Neural cell (in vitro differentiated cells): ENCODE measurements around the gene LAMB2. TPM values are rescaled to one million over a fixed set of nuclear protein-coding genes. Genes with fewer than 3 reads are reported as not detected.

Experiments
- H2AFZ ChIP-seq: fragments of 200-600, 300-800 bp; sonication (generic), shearing (Covaris generic); 2 replicates; pipeline ENCODE4 v1.6.0; 2014; ENCODE audit warnings: low read depth, mild to moderate bottlenecking, antibody characterized with exemption, low read length, moderate library complexity
- H3F3A ChIP-seq: fragments of 200-600 bp; shearing (Covaris generic); 2 replicates; pipeline ENCODE4 v1.6.1; 2016; ENCODE audit warnings: mild to moderate bottlenecking, moderate library complexity, mixed read lengths, antibody characterized with exemption, low read length; ENCODE audit not compliant: insufficient read depth, poor library complexity, severe bottlenecking
- H3K27ac ChIP-seq: fragments of 200-600, 300-800 bp; sonication (generic), shearing (Covaris generic); 2 replicates; pipeline ENCODE4 v1.5.1; 2014; ENCODE audit warnings: mild to moderate bottlenecking, low read length, moderate library complexity
- H3K27me3 ChIP-seq: fragments of 300-800, 200-600 bp; sonication (generic), shearing (Covaris generic); 2 replicates; pipeline ENCODE4 v1.6.0; 2014; ENCODE audit warnings: mild to moderate bottlenecking, low read depth, low read length, moderate library complexity; ENCODE audit not compliant: insufficient read depth
- H3K36me3 ChIP-seq: fragments of 300-800, 200-600 bp; sonication (generic), shearing (Covaris generic); 2 replicates; pipeline ENCODE4 v1.5.1; 2014; ENCODE audit warnings: mild to moderate bottlenecking, antibody characterized with exemption, low read length, moderate library complexity; ENCODE audit not compliant: insufficient read depth
- H3K4me2 ChIP-seq: fragments of 300-800, 200-600 bp; sonication (generic), shearing (Covaris generic); 2 replicates; pipeline ENCODE4 v1.6.0; 2014; ENCODE audit warnings: mild to moderate bottlenecking, low read length
- H3K4me3 ChIP-seq: fragments of 300-800, 200-600 bp; sonication (generic), shearing (Covaris generic); 2 replicates; pipeline ENCODE4 v1.5.1; 2014; ENCODE audit warnings: mild to moderate bottlenecking, low read length, moderate library complexity
- H3K79me2 ChIP-seq: fragments of 200-600 bp; shearing (Covaris generic); replicated peaks from 2 replicates; pipeline ENCODE4 v1.6.0; 2014; ENCODE audit warnings: mild to moderate bottlenecking, low read length, moderate library complexity; ENCODE audit not compliant: insufficient read depth
- H3K9ac ChIP-seq: fragments of 300-800, 200-600 bp; sonication (generic), shearing (Covaris generic); 2 replicates; pipeline ENCODE4 v1.6.1; 2016; ENCODE audit warnings: mild to moderate bottlenecking, low read length, mixed read lengths
- H3K9me2 ChIP-seq: fragments of 200-600 bp; shearing (Covaris generic); 2 replicates; pipeline ENCODE4 v1.6.1; 2016; ENCODE audit warnings: mild to moderate bottlenecking, low read length, mixed read lengths; ENCODE audit not compliant: insufficient read depth
- H3K9me3 ChIP-seq: fragments of 200-600, 300-800 bp; sonication (generic), shearing (Covaris generic); 2 replicates; pipeline ENCODE4 v1.6.1; 2016; ENCODE audit warnings: mild to moderate bottlenecking, mixed run types, low read length, moderate library complexity, mixed read lengths
- H4K20me1 ChIP-seq: fragments of 200-600 bp; shearing (Covaris generic); 2 replicates; pipeline ENCODE4 v1.6.1; 2016; ENCODE audit warnings: mild to moderate bottlenecking, mixed run types; ENCODE audit not compliant: insufficient read depth
- EP300 ChIP-seq: fragments of 450-650 bp; conservative IDR thresholded peaks from 2 replicates; pipeline ENCODE4 v1.6.1; 2014; ENCODE audit warnings: antibody characterized with exemption, mild to moderate bottlenecking, moderate library complexity; ENCODE audit not compliant: poor library complexity, severe bottlenecking
- EZH2 ChIP-seq: fragments of 200-600, 300-800 bp; shearing (Covaris generic), sonication (generic); IDR thresholded peaks from 2 replicates; pipeline ENCODE4 v1.6.1; 2014; ENCODE audit warnings: antibody characterized with exemption, low read length, borderline replicate concordance, mild to moderate bottlenecking; ENCODE audit not compliant: insufficient read depth, poor library complexity, severe bottlenecking
- MXI1 ChIP-seq: fragments of 450-650 bp; conservative IDR thresholded peaks from 2 replicates; pipeline ENCODE4 v1.6.1; 2014; ENCODE audit warnings: antibody characterized with exemption, mild to moderate bottlenecking; ENCODE audit not compliant: poor library complexity, severe bottlenecking
- POLR2AphosphoS5 ChIP-seq: IDR thresholded peaks from 2 replicates; pipeline ENCODE4 v1.6.1; 2012
- RAD21 ChIP-seq: fragments of 450-650 bp; conservative IDR thresholded peaks from 2 replicates; pipeline ENCODE4 v1.6.1; 2014; ENCODE audit warnings: antibody characterized with exemption, mild to moderate bottlenecking, moderate library complexity
- SMC3 ChIP-seq: fragments of 450-650 bp; conservative IDR thresholded peaks from 2 replicates; pipeline ENCODE4 v1.6.1; 2014; ENCODE audit warnings: antibody characterized with exemption, mild to moderate bottlenecking, moderate library complexity; ENCODE audit not compliant: poor library complexity
- TAF1 ChIP-seq: IDR thresholded peaks from 2 replicates; pipeline ENCODE4 v1.6.1; 2012; ENCODE audit warnings: low read depth
- polyA plus RNA-seq: library from polyadenylated mRNA; depleted of rRNA; stranded (reverse); fragments of >200 nt; gene quantifications from 2 replicates; pipeline ENCODE4 v1.2.3, GENCODE V29; 2014
- TF ChIP-seq, protein P1 (sequence below): fragments of 450-650 bp; IDR thresholded peaks from 2 replicates; pipeline ENCODE4 v1.5.1; 2014; ENCODE audit warnings: antibody characterized with exemption, mild to moderate bottlenecking, moderate library complexity; ENCODE audit not compliant: poor library complexity, severe bottlenecking
- TF ChIP-seq, protein P2 (sequence below): IDR thresholded peaks from 2 replicates; pipeline ENCODE4 v1.6.1; 2012; ENCODE audit warnings: borderline replicate concordance

The LAMB2 gene
- polyA plus RNA-seq, 1 donor from 2014 or later: 15.9 TPM

DNA sequence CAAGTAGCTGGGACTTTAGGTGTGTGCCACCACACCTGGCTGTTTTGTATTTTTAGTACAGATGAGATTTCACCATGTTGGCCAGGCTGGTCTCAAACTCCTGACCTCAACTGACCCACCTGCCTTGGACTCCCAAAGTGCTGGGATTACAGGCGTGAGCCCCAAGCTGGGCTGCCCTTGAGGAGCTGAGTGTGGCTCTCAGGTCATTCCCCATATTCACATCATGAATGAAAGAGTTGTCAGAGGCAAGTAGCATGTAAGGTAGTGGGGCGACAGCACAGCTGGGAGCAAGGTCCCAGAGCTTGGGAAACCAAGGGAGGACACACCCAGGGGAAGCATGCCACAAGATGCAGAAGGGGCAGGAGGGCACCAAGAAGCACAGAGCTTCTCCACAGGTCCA, 28.3 kb upstream of the LAMB2 start:
- Histone ChIP-seq H3K36me3 (no peaks in the 10 kb centered on the region), H3K9ac (no peak overlapping the region), H3K27ac (no peak overlapping the region), H4K20me1 (no peaks in the 10 kb centered on the region), H3K9me2 (no peaks in the 10 kb centered on the region), H3K9me3 (no peaks in the 10 kb centered on the region), H3K4me2 (no peak overlapping the region), H2AFZ (no peak overlapping the region), H3K4me3 (no peak overlapping the region), H3F3A (no peaks in the 10 kb centered on the region), H3K27me3 (no peaks in the 10 kb centered on the region), H3K79me2 (peaks cover 18% of the 10 kb centered on the region)
- TF ChIP-seq, protein P1, sequence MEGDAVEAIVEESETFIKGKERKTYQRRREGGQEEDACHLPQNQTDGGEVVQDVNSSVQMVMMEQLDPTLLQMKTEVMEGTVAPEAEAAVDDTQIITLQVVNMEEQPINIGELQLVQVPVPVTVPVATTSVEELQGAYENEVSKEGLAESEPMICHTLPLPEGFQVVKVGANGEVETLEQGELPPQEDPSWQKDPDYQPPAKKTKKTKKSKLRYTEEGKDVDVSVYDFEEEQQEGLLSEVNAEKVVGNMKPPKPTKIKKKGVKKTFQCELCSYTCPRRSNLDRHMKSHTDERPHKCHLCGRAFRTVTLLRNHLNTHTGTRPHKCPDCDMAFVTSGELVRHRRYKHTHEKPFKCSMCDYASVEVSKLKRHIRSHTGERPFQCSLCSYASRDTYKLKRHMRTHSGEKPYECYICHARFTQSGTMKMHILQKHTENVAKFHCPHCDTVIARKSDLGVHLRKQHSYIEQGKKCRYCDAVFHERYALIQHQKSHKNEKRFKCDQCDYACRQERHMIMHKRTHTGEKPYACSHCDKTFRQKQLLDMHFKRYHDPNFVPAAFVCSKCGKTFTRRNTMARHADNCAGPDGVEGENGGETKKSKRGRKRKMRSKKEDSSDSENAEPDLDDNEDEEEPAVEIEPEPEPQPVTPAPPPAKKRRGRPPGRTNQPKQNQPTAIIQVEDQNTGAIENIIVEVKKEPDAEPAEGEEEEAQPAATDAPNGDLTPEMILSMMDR: no peak
- TF ChIP-seq, protein P2, sequence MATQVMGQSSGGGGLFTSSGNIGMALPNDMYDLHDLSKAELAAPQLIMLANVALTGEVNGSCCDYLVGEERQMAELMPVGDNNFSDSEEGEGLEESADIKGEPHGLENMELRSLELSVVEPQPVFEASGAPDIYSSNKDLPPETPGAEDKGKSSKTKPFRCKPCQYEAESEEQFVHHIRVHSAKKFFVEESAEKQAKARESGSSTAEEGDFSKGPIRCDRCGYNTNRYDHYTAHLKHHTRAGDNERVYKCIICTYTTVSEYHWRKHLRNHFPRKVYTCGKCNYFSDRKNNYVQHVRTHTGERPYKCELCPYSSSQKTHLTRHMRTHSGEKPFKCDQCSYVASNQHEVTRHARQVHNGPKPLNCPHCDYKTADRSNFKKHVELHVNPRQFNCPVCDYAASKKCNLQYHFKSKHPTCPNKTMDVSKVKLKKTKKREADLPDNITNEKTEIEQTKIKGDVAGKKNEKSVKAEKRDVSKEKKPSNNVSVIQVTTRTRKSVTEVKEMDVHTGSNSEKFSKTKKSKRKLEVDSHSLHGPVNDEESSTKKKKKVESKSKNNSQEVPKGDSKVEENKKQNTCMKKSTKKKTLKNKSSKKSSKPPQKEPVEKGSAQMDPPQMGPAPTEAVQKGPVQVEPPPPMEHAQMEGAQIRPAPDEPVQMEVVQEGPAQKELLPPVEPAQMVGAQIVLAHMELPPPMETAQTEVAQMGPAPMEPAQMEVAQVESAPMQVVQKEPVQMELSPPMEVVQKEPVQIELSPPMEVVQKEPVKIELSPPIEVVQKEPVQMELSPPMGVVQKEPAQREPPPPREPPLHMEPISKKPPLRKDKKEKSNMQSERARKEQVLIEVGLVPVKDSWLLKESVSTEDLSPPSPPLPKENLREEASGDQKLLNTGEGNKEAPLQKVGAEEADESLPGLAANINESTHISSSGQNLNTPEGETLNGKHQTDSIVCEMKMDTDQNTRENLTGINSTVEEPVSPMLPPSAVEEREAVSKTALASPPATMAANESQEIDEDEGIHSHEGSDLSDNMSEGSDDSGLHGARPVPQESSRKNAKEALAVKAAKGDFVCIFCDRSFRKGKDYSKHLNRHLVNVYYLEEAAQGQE: no peak
- no peak for TF ChIP-seq MXI1
- no peak for TF ChIP-seq TAF1
- TF ChIP-seq RAD21: no peak
- TF ChIP-seq SMC3: no peak
- no peak for TF ChIP-seq EZH2
- TF ChIP-seq EP300: no peak
- no peak for TF ChIP-seq POLR2AphosphoS5

DNA sequence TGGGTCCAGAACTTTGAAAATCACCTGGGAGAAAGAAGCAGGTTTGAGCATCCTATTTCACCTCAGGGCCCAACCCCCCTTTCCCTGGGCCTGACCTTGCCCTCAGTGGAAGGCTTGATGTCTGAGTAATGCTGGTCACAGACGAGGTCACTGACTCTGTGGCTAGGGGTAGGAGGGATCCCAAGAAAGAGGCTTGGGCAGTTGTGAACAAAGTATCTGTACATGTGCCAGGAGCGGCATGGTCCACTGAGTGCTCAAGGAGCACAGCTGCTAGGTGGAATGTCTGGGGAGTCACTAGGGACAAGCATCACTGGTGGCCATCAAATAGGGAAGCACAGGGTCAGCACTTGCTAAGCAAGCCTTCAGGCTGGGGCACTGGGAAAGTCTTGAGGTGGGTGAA, 25.9 kb upstream of the LAMB2 start:
- H3K36me3 ChIP-seq: no peaks in the 10 kb centered on the region
- H4K20me1 ChIP-seq: no peaks in the 10 kb centered on the region
- TF ChIP-seq MXI1 (no peak), EP300 (no peak), TAF1 (no peak), SMC3 (no peak), RAD21 (no peak), EZH2 (no peak), POLR2AphosphoS5 (no peak)
- TF ChIP-seq, protein P2: no peak
- TF ChIP-seq, protein P1: no peak
- H3K9me2 ChIP-seq: no peaks in the 10 kb centered on the region
- no peaks in the 10 kb centered on the region for H3K27me3 ChIP-seq
- no peak overlapping the region for H2AFZ ChIP-seq
- no peaks in the 10 kb centered on the region for H3F3A ChIP-seq
- no peak overlapping the region for H3K27ac ChIP-seq
- H3K4me2 ChIP-seq: no peak overlapping the region
- no peak overlapping the region for H3K9ac ChIP-seq
- H3K79me2 ChIP-seq: no peaks in the 10 kb centered on the region
- H3K4me3 ChIP-seq: no peak overlapping the region
- no peaks in the 10 kb centered on the region for H3K9me3 ChIP-seq
